ENCODE measurements around the gene ZNF556. TPM values are rescaled to one million over a fixed set of nuclear protein-coding genes. Genes with fewer than 3 reads are reported as not detected.

ZNF556 gene
- total RNA-seq, 1 donor from 2014 or later: not detected

Other genes starting within 250 kb of the ZNF556 start
- gene GNG7, start 164.6 kb upstream of the ZNF556 start, total RNA-seq: 0.07 and 0.13 TPM in 2 replicates
- gene DIRAS1, start 146.0 kb upstream of the ZNF556 start, total RNA-seq: 0.05 TPM in 1 of 2 replicates, not detected in the other
- 50.3 and 51.6 TPM in 2 replicates for gene SLC39A3, start 127.3 kb upstream of the ZNF556 start, total RNA-seq
- 73.4 and 77.8 TPM in 2 replicates for gene SGTA, start 84.1 kb upstream of the ZNF556 start, total RNA-seq
- gene THOP1, start 81.8 kb upstream of the ZNF556 start, total RNA-seq: 190 and 195 TPM in 2 replicates
- gene ZNF554, start 47.5 kb upstream of the ZNF556 start, total RNA-seq: 1.8 and 1.9 TPM in 2 replicates
- gene ZNF555, start 25.9 kb upstream of the ZNF556 start, total RNA-seq: 0.37 and 0.65 TPM in 2 replicates
- 2.2 and 2.6 TPM in 2 replicates for gene ZNF57, start 33.6 kb downstream of the ZNF556 start, total RNA-seq
- 3.2 and 5.3 TPM in 2 replicates for gene ZNF77, start 77.6 kb downstream of the ZNF556 start, total RNA-seq
- 0.57 and 0.83 TPM in 2 replicates for gene TLE6, start 110.2 kb downstream of the ZNF556 start, total RNA-seq
- gene TLE2, start 161.9 kb downstream of the ZNF556 start, total RNA-seq: 0.78 and 1.1 TPM in 2 replicates
- 378 and 399 TPM in 2 replicates for gene TLE5, start 195.2 kb downstream of the ZNF556 start, total RNA-seq
- gene GNA11, start 227.0 kb downstream of the ZNF556 start, total RNA-seq: 4.1 and 5.7 TPM in 2 replicates

All from activated T-helper 1 cell treated with anti-CD3 and anti-CD28 coated beads, Interleukin-12 subunit alpha, Interleukin-12 subunit beta, Interleukin-2, Interleukin-4 antibody, amounts not matched to agents 30 ng/mL and 10 ng/mL and 1 ng/mL, durations not matched to agents 14 hours and 24 hours and 36 hours (primary cell).